GM19099 (cell line): Measurements from ENCODE around the gene DIS3L2.

Source experiments
- POLR2A ChIP-seq: IDR thresholded peaks from 3 replicates; pipeline ENCODE4 v1.6.1; 2011; ENCODE audit warnings: low read depth; ENCODE audit not compliant: insufficient read length; ENCODE audit errors: extremely low read depth

Gene DIS3L2

DNA sequence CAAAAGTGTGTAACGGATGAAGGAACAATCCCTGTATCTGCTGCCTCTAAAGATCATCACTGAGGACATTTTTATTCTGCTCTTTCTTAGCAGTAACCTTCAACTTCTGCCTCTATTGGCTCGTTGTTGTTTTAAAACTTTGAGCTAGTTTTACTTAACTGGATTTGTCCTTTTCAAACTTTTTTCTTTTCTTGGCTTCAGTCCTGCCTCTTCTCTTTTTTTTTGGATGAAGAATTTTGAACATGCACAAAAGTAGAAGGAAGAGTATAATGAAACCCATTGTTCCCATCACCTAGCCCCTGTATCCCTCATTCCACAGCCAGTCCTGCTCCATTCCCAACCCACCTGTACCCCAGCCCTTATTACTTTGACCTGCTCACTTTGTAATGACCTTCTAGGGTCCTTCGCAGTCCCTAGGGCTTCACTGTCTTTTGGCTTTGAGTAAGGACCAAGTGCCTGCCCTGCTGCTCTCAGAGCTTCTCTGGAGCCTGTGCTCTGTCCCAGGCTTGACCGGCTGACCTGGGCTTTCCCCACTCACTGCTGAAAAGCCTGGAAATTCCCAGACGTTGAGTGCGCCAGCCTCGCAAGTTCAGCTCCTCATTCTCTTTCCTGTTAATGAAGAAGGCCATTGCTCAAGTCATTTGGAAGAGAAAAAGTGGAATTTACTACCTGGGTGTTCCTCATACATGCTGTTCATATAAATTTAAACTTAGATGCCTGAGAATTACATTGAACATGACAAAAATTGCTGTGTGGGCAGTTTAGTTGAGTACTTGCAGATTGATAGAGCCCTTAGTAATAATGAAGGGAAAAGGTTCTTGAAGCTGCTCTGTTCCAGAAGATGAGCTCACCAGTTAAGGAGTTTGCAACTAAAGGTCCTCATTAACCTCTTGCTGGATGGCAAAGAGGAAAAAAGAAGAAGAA is 267.7 kb downstream of the DIS3L2 start:
- TF ChIP-seq POLR2A: no peak

DNA sequence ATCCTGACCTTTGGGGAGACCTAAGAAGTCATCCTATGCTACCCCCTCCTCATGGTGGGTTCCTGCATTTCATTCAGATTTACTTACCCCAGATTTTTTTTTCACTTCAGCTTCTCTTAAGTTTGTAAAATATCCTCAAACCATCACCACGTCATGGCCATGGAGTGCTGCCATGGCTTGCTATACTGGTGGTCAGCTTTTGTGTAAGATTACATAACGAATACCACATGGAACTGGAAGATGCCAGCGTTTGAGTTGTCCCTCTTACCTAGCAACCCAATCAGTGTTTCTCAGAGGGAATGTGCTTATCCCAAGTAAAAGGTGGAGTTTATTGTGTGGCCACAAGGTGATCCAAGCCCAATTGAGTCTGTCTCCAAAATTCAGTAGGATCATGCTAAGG is 268.4 kb downstream of the DIS3L2 start:
- TF ChIP-seq POLR2A: no peak

DNA sequence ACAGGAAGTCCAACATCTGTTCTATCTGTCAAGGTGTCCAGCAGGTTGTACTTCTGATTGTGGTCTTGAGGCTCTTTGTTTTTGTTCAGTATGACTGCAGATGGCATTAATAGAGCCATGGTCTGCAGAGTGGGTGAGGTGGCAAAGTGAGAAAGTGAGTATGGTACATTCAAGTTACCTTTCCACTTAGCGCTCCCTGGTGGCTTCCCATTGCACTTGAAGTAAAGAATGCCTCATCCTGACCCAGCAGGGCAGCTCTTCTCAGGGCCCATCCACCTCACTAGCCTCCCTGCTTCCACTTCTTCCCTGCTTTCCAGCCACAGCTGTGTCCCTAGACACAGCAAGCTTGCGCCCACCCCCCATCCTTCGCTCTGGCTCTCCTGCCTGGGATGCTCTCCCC is 269.0 kb downstream of the DIS3L2 start:
- TF ChIP-seq POLR2A: no peak

DNA sequence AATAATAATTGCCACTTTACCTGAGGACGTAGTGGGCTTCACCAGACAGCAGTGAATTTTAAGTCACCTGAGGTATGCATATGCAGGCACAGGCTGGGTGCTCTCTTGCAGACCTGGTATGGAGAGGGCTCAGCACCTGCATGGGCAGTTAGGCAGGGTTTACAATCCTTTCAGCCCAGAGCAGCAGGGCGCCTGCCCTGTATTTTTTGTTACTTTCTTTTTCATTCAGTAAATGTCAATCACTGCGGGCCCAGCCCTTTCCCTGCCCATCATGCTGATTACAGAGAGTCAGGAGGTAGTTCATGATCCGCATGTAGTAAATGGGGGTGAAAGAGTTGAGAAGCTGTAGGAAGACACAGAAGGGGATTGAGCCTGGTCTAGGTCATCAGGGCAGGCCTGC is 270.0 kb downstream of the DIS3L2 start:
- no peak for TF ChIP-seq POLR2A

DNA sequence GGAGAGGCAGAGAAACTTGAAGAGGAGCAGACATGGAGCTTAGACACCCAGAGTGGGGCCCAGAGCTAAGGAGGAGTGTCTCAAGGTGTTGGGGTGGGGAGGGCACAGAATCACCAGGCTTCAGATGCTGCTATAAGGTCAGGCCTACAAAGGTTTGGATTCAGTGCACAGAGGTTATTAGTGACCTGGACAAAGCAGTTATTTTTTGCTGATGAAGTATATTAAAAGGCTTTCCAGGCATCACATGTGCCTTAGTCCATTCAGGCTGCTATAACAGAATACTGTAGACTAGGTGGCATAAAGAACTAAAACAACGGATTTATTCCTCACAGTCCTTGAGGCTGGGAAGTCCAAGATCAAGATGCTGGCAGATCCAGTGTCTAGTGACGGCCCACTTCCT is 271.4 kb downstream of the DIS3L2 start:
- no peak for TF ChIP-seq POLR2A

DNA sequence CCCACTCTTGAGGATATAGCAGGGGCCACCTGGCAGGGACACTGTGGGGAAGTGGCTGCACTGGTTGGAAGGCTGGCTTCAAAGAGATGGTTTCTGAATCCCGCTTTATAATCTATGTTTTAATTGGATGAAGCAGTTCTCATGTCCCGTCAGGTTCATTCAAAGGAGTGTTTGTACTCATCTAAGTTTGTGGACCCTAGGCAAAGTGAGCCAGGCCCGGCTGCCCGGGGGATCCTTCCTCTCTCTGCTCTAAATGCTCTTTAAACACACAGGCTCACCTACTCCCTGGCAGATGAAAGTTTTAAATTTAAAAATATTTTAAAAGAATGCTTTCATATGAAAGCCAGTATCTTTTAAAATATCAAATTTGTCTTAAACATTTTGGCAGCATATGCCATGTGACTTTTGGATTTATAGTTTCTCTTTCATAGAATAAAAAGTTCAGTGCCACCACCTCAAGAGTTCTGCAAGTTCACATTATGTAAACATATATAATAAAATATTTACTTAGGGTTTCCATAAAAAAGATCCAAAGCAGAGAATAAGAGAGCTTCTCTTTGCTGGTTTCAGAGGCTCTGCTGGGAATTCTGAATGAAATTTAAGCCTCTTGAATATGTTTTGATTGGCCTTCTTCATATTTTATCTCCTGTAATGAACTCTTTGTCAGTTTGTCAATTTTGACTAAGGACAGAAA is 273.6 kb downstream of the DIS3L2 start:
- no peak for TF ChIP-seq POLR2A

DNA sequence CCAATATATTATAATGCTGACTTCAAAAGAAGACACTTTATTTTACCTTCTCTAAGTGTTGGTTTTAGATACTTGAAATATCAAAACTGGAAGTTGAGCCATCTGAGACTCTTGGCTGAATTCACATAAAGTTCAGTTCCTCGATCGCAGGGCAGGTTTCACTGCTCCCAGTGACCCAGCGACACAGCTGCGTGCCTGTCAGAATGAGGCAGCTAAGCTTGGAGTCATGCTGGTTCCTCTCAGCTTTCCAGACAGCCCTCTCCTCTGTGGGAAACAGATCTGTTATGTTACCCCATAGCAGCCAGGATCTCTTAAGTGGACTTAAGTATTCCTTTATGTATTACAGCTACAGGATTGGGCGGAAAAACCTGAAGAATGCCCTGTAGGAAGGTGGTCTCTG is 274.2 kb downstream of the DIS3L2 start:
- TF ChIP-seq POLR2A: no peak

DNA sequence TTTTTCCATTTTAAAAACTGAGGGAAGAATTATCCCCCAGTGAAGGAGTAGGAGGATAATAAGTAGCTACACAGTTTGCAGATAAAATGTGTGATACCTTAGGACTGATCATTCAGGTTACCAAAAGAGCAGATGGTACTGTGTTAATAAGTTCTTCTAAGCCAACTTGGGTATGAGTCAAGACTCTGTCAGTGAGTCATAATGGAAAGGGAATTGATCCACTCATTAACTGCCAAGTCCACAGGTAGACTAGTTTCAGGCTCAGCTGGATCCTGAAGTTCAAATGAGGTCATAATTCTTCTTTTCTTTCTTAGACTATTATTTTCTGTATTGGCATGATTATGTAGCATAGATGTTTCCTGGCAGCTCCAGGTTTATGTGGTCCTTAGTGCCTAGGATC is 274.7 kb downstream of the DIS3L2 start:
- TF ChIP-seq POLR2A: no peak

DNA sequence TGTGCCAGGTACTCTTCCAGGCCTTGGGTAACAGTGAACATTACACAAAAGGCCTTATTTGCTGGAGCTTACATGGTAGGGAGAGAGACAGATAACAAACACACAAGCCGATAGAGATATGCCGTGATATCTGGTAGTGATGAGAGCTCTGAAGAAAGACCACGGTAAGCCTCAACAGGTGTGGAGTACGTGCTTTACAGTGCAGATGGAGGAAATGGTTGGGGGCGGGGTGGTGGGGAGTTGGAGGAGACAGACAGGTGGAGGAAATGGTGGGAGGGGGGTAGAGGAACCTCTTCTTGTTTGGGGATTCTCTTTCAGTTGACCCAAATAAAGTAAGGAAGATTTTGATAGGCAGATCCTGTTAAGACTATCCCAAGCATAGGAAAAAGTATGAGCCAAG is 276.0 kb downstream of the DIS3L2 start:
- no peak for TF ChIP-seq POLR2A

DNA sequence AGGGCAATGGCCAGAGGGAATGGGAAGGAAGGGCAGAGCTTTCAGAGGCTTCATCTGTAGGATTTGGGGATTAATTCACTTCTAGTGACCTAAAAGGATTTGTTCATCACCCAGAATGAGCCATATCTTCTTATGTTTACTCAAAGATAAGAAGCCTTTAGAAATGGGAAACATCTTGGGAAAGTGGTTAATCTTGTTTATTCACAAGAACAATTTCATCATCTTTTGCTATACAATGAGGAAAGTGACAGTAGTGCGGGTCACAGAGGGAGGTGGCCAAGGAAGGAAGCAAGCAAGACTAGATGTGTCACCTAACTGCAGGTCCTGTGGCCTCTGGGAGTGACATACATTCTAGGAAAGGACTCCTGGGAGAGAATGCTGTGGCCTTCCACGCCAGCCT is 276.6 kb downstream of the DIS3L2 start:
- no peak for TF ChIP-seq POLR2A

DNA sequence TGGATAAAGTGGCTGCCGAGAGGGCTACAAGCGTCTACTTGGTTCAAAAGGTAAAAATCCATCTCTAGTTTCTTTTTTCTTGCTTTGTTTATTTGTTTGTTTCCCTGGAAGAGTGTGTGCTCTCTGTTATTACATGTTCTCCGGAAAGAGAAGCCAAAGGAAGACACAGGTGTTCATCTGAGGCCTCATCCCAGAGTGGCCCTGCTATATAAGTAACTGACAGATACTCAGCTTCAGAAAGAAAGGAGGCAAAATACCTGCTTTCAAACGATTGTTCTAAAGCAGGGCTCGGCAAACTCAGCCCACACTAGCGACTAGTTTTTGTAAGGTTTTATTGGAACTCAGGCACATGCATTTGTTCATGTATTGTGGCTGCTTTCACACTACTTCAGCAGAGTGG is 277.1 kb downstream of the DIS3L2 start:
- TF ChIP-seq POLR2A: no peak

DNA sequence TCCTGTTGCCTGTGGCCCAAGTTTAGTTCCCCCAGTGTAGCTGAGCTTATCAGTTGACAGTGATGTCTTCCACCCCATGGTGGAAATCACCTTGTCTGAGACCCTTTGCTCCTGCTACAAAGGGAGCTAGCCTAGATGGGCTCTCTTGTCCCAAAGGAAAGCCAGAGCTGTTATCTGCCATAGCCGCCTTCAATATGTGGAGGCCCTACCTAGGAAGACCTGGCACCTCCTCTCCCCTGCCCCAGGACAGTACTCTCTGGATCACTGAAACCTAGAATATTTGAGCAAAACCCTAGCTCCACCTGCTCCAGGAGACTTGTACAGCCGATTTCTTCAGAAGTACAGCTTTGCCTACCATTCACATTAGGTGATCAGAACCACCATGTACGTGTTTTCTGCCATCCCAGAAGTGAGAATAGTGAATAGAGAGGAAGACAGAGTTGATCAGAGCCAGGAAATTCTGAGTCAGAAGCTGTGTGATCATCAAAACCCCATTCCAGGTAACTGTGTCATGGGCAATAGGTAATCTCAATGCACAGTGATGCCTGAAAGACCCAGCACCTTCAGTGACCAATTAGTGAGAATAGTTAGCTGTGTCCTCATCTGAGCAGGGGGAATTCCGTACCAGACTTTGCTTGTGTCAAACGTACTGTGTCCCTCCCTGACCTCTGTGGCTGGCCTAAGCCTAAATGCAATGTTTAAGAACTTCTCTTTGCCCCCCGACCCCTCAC is 278.6 kb downstream of the DIS3L2 start:
- TF ChIP-seq POLR2A: no peak

DNA sequence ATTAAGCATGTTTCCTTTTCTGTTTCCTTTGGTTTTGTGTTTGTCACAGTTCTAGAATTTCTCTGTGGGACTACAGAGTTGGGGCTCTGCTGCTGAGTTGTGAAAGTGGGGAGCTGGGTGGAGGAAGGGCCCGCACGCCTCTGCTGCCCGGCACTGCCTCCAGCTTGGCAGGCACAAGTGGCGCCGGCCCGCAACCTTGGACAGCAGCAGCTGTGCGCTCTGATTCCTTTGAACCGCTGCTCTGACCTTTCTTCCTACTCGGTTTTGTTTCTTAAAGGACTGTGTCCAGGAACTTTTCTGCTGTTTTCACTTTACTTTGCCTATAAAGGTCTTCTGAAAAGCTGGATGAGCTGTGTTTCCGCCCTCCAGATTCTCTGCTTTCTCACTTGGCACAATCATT is 279.4 kb downstream of the DIS3L2 start:
- no peak for TF ChIP-seq POLR2A

DNA sequence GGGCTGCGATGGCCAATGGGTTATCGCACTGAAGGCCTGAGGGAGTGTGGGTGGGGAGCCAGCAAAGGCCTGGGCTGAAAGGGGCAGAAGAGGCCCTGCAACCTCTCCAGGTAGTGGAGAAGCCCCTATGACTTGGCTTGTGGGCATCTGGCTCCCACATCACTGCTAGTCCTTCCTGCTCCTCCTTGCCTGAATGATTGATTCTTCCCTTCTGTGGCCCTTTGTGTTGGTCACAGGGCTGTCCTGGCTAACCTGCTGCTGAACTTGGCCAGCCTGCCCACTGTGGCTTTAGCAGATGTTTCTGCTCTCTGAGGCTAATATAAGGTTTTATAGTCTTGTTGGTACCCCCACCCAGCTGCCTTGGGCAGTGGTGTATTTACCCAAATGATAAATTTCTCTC is 280.8 kb downstream of the DIS3L2 start:
- no peak for TF ChIP-seq POLR2A

DNA sequence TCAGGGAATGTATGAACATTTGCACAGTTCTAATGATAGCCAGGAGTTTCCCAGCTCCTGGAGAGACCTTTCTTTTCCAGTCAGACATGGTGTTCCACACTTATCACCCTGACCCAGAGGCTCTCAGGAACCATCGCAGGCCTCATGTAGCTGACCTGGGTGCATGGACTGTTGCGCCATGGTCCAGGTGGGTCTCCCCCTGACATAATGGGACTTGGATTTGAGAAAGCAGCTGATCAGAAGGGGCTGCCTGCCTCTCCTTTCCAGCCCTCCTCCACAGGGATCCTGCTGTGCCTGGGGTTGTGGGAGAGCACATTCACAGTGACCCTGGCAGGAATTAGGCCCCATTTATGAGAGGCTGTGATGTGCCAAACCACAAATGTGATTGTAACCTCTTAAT is 283.6 kb downstream of the DIS3L2 start:
- TF ChIP-seq POLR2A: no peak
